IPS DF 6.9 (cell line): Measurements from ENCODE around the gene LFNG.

Experiments
- DNase-seq: peaks from one replicate; pipeline ENCODE4 v3.0.0-alpha.2; 2013; ENCODE audit warnings: low read depth, low spot score
- H3K27ac ChIP-seq: one replicate; pipeline ENCODE4 v1.5.1; 2013; ENCODE audit warnings: low read length, control low read depth
- H3K27me3 ChIP-seq: 2 replicates; pipeline ENCODE4 v1.6.1; 2013; ENCODE audit warnings: mild to moderate bottlenecking, low read length; ENCODE audit not compliant: control insufficient read depth, insufficient read depth
- H3K36me3 ChIP-seq: 2 replicates; pipeline ENCODE4 v1.6.1; 2013; ENCODE audit warnings: low read length; ENCODE audit not compliant: control insufficient read depth, insufficient read depth
- H3K4me1 ChIP-seq: 2 replicates; pipeline ENCODE4 v1.6.1; 2013; ENCODE audit warnings: low read length; ENCODE audit not compliant: control insufficient read depth, insufficient read depth
- H3K4me3 ChIP-seq: 2 replicates; pipeline ENCODE4 v1.5.1; 2013; ENCODE audit warnings: mild to moderate bottlenecking, low read length
- H3K9me3 ChIP-seq: 2 replicates; pipeline ENCODE4 v1.6.1; 2013; ENCODE audit warnings: low read length, inconsistent platforms; ENCODE audit not compliant: control insufficient read depth, insufficient read depth
- WGBS: extraction: QIAGEN DNeasy Blood & Tissue Kit; methylation state at CpG from one replicate; pipeline ENCODE4 v1.1.7; 2013; ENCODE audit warnings: mixed read lengths, missing lambda C conversion rate; ENCODE audit not compliant: insufficient read length, insufficient coverage; 5-methylcytosine and 5-hydroxymethylcytosine counted together

Gene LFNG

DNA sequence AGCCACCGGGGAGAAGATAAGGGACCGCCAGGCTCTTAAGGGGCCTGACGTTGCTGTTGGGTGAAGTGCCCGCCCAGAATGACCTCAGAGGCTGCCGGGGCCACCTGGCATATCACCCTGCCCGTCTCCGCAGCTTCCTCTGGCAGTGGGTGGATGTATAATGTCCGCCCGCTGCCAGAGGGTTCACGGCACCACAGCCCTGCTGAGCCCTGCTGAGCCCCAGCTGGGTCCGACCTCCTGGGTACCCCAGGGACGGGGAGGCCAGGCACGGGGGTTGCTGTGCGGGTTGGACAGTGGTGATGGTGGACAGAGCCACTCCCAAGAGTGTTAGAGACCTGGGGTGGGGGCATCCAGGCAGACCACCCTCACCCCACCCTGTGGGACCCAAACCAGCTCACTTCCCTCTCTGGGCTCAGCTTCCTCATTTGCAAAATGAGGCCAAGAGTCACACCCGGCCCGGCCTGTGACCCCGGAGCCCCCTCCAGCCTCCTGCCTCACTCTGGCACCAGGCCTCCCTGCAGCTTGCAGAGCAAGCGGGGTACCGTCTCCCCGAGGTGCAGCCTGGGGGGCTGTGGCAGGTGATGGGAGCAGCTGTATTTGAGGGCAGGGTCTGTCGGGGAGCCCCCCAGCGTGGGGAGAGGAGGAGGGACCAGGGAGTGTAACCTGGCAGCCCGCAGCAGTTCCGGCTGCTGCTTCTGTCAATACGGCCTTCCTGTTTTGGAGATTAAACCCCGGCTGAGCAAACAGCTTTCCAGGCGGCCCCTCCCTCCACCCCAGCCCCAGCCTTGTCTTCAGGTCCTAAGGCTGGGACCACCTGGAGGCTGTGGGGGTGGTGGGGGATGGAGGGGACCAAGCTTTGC lies 8.4 kb upstream of the LFNG start:
- no peak for DNase-seq
- H3K4me1 ChIP-seq = peaks cover 2% of the 10 kb centered on the region; the same call in 1 of the 2 replicates
- H3K36me3 ChIP-seq = no peaks in the 10 kb centered on the region; the same call in 1 of the 2 replicates
- H3K27ac ChIP-seq = no peak overlapping the region
- H3K9me3 ChIP-seq = no peaks in the 10 kb centered on the region
- H3K4me3 ChIP-seq = no peak overlapping the region
- no peaks in the 10 kb centered on the region for H3K27me3 ChIP-seq
- no CpG with 5 or more reads among the region's 27 CpGs for WGBS

DNA sequence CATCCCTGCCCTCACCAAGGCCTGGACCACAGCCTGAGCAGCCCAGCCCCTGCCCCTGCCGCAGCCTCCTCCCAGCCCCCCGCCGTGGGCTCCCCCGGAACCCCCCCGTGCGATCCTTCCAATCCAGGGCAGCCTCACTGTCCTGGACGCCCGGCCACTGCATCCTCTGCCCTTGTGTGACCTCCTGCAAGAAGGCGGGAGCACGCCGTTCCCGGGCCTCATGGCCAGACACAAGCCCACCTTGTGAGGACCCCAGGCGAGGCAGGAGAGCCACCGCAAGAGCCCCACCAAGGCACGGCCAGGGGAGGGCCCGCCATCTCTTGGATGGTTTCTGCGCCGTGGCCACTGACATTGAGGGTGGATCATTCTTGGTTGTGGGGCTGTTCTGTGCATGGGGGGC lies 7.8 kb upstream of the LFNG start:
- no CpG with 5 or more reads among the region's 18 CpGs for WGBS

DNA sequence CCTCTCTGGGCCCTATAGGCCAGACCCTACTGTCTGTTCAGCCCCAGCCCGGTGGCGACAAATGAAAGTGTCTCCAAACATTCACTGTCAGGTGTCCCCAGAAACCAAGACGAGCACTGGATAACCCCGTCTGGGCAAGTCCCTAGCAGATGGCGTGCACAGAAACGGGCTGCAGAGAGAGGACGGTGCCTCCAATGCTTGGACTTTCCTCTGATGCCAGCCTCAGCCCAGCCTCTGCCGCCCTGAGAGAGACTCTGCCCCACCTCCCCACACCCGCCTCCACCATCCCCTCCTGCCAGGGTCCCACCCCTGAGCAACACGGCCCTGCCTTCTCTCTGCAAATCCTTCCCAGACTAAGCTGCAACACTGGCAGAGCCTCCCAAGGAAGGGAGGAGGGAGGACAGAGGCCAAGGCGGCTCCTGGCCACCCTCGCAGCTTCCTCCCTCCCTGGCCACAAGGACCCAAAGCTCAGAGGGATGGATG lies 7.4 kb upstream of the LFNG start:
- Histone ChIP-seq H3K4me3 (no peak overlapping the region), H3K27ac (no peak overlapping the region), H3K4me1 (peaks cover 2% of the 10 kb centered on the region; the same call in 1 of the 2 replicates), H3K27me3 (no peaks in the 10 kb centered on the region), H3K36me3 (no peaks in the 10 kb centered on the region; the same call in 1 of the 2 replicates), H3K9me3 (no peaks in the 10 kb centered on the region)
- no CpG with 5 or more reads among the region's 12 CpGs for WGBS
- DNase-seq = no peak

More for the DNA sequence above, 7.8 kb upstream of the LFNG start:
- H3K4me1 ChIP-seq = peaks cover 2% of the 10 kb centered on the region; the same call in 1 of the 2 replicates
- no peak for DNase-seq
- H3K36me3 ChIP-seq = no peaks in the 10 kb centered on the region; the same call in 1 of the 2 replicates
- no peak overlapping the region for H3K4me3 ChIP-seq
- H3K27me3 ChIP-seq = no peaks in the 10 kb centered on the region
- H3K9me3 ChIP-seq = no peaks in the 10 kb centered on the region
- no peak overlapping the region for H3K27ac ChIP-seq

DNA sequence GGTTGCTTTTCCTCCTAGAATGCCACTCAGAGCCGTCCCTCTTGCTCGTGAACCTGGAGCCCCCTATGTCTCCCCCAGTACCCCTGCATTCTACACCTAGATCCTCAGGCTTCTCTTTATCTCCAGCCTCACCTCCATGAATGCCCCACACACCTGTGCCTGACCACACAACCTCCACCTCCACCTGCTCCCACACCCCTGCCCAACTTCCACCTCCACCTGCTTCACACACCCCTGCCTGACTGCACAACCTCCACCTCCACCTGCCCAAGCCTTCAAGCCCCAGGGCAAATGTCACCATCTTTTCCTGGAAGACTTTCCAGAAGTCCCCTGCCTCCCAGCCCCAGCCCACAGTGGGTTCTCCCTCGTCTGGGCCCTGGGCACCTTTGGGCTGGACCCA lies 6.9 kb upstream of the LFNG start:
- H3K36me3 ChIP-seq = no peaks in the 10 kb centered on the region; the same call in 1 of the 2 replicates
- H3K9me3 ChIP-seq = no peaks in the 10 kb centered on the region
- H3K27ac ChIP-seq = no peak overlapping the region
- no peak for DNase-seq
- H3K27me3 ChIP-seq = no peaks in the 10 kb centered on the region; the same call in 1 of the 2 replicates
- peaks cover 5% of the 10 kb centered on the region for H3K4me1 ChIP-seq
- WGBS = no CpG with 5 or more reads among the region's 3 CpGs
- H3K4me3 ChIP-seq = no peak overlapping the region

DNA sequence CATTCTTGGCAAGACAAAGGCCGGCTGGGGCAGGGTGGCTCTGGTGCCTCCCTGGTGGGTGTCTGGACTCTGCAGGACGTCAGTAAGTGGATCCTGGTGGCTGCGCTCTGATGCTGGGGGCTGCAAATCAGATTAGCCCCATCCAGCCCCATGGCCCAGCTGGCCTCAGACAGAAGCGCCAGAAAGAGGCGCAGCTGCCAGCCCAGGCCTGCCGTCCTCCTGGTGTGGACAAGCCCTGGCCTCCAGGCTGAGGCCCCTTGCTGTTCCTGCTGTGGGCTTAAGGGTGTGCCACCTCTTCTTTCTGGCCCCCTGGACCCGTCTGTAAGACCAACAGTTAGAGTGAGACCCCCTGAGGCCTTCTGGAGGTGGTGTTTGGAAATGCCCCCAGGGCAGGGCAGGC lies 5.9 kb upstream of the LFNG start:
- Histone ChIP-seq H3K36me3 (no peaks in the 10 kb centered on the region; the same call in 1 of the 2 replicates), H3K27me3 (peaks cover 4% of the 10 kb centered on the region; the same call in 1 of the 2 replicates), H3K4me3 (no peak overlapping the region), H3K9me3 (no peaks in the 10 kb centered on the region), H3K4me1 (peaks cover 10% of the 10 kb centered on the region), H3K27ac (no peak overlapping the region)
- no peak for DNase-seq
- WGBS = no CpG with 5 or more reads among the region's 7 CpGs

DNA sequence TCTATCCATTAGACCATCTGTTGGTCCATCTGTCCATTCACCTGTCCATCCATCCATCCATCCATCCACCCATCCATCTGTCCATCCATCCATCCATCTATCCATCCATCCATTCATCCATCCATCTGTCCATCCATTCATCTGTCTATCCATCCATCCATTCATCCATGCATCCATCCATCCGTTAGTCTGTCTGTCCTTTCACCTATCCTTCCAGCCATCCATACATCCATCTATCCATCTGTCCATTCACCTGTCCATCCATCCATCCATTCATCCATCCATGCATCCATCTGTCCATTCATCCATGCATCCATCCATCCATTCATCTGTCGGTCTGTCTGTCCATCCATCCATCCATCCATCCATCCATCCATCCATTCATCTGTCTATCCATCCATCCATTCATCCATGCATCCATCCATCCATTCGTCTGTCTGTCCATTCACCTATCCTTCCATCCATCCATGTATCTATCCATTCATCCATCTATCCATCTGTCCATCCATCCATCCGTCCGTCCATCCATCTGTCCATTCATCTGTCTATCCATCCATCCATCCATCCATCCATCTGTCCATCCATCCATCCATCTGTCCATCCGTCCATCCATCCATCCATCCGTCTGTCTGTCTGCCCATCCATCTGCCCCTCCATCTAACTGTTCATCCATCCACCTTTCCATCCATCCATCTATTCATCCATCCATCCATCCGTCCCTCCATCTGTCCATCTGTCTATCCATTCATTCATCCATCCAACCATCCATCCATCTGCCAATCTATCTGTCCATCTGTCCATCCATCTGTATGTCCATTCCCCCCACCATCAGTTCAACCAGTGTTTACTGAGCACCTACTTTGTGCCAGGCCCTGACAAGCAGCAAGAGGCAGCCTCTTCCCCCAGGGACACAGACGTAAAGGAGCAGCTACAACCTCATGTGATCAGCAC lies 4.8 kb upstream of the LFNG start:
- Histone ChIP-seq H3K27ac (no peak overlapping the region), H3K4me1 (peaks cover 10% of the 10 kb centered on the region)

DNA sequence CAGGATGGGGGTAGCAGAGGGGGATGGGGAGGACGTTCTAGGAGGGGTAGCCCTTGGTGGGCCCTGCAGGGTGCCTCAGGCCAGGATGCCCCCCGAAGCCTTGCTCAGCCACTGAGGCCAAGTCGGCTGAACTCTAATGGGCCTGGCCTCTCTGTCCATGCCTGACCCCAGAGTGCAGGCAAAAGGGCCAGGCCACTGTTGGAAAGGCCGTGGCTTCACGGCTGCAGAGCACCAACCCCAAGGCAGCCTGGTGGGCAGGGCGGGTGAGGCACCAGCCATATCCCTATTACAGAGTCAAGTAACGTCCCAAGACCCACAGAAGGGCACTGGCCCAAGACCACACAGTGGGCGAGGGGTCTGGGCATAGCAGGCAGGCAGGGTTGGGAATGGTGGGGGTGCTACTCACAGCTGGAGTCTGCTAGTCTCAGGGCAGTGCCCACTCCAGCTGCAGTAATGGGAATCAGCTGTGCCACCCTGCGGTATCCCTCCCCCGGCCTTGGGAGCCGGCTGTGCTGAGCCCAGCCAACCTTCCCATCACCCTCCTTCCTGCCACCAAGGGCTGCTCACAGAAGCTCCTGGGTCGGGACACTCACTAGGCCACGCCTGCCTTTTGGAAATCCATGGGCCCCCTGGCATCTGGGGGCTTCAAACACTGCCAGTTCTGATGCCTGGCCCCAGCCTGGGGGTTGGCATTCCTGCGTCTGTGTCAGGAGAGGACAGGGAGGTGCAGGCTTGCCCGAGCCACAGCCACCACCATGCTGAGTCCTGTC lies 4.0 kb upstream of the LFNG start:
- peaks cover 11% of the 10 kb centered on the region for H3K4me1 ChIP-seq

More for the DNA sequence above, 4.8 kb upstream of the LFNG start:
- no peak for DNase-seq
- no peaks in the 10 kb centered on the region for H3K9me3 ChIP-seq
- H3K4me3 ChIP-seq = no peak overlapping the region
- H3K27me3 ChIP-seq = peaks cover 4% of the 10 kb centered on the region; the same call in 1 of the 2 replicates
- WGBS = no CpG with 5 or more reads among the region's 9 CpGs
- H3K36me3 ChIP-seq = no peaks in the 10 kb centered on the region; the same call in 1 of the 2 replicates

DNA sequence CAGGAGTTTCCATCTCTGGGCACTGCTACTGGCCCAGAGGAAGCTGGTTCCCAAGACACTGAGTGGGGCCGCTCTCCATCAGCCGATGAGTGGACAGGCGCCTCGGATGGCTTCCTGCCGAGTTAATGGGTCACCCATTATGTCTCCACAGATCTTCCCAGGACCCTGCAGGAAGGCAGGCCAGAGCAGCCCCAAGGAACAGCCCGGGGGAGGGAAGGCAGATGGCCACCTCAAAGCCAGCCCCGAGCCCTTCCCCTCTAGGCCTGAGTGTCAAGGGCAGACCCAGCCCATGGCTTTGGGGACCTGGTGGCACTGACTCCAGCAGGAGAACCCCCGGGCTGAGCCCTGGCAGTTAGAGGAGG lies 3.4 kb upstream of the LFNG start:
- Histone ChIP-seq H3K27ac (no peak overlapping the region), H3K9me3 (no peaks in the 10 kb centered on the region), H3K36me3 (no peaks in the 10 kb centered on the region), H3K27me3 (peaks cover 4% of the 10 kb centered on the region; the same call in 1 of the 2 replicates), H3K4me1 (peaks cover 15% of the 10 kb centered on the region), H3K4me3 (no peak overlapping the region)
- WGBS = no CpG with 5 or more reads among the region's 8 CpGs
- DNase-seq = no peak

More for the DNA sequence above, 4.0 kb upstream of the LFNG start:
- H3K36me3 ChIP-seq = no peaks in the 10 kb centered on the region
- H3K9me3 ChIP-seq = no peaks in the 10 kb centered on the region
- H3K4me3 ChIP-seq = no peak overlapping the region
- H3K27ac ChIP-seq = no peak overlapping the region
- no CpG with 5 or more reads among the region's 15 CpGs for WGBS
- H3K27me3 ChIP-seq = peaks cover 4% of the 10 kb centered on the region; the same call in 1 of the 2 replicates
- no peak for DNase-seq

DNA sequence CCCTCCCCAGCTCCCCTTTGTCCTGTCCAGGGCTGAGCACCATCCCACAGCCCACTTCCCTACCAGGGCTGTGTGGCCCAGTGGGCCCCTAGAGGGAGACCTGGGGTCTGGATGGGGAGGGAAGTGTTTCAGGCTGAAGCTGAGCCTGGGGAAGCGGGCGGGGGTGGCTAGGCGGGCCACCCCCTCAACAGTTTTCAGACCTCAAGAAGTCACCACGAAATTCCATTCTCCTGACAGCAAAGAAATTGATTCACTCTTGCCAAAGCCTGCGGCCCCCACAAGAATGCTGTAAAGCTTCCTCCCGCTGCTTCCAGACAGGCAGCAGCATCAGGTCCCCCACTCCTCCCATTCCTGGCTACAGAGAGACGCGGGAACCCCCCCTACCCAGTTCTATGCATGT lies 2.5 kb upstream of the LFNG start:
- DNase-seq = no peak
- Histone ChIP-seq H3K4me1 (peaks cover 20% of the 10 kb centered on the region), H3K9me3 (no peaks in the 10 kb centered on the region), H3K27me3 (peaks cover 4% of the 10 kb centered on the region; the same call in 1 of the 2 replicates), H3K27ac (no peak overlapping the region), H3K4me3 (no peak overlapping the region), H3K36me3 (no peaks in the 10 kb centered on the region)
- WGBS = no CpG with 5 or more reads among the region's 8 CpGs
